IMR-90 (cell line): ENCODE results near the gene NANS. TPM values are rescaled to one million over a fixed set of nuclear protein-coding genes. Genes with fewer than 3 reads are reported as not detected.

ENCODE experiments used
- ATAC-seq: fragments of 200-7000 bp; cut with Tn5 transposase; 2 replicates; pipeline ENCODE4 v1.9.1; 2020; ENCODE audit warnings: low read depth, mild to moderate bottlenecking, moderate library complexity
- BruUV-seq: library from RNA; stranded (reverse); fragments of 400-500 nt; replicated peaks from 2 replicates; lab custom pipeline; 2021; lab: Mats Ljungman, UMichigan
- CTCF ChIA-PET: fragments of 300-600 bp; formaldehyde crosslinking; extraction: SDS; loops from one replicate; lab custom pipeline; 2021; ENCODE audit warnings: antibody characterized with exemption; lab: Yijun Ruan, JAX
- POLR2A ChIA-PET: fragments of 300-600 bp; sonication (Branson Sonifier 250); formaldehyde crosslinking; loops from one replicate; lab custom pipeline; 2022; ENCODE audit warnings: antibody characterized with exemption; ENCODE audit not compliant: unreplicated experiment; lab: Charles Lee
- DNase-seq: peaks from one replicate; pipeline ENCODE4 v3.0.0; 2013
- H2AFZ ChIP-seq: replicated peaks from 2 replicates; pipeline ENCODE3; 2013; ENCODE audit warnings: low read length, mild to moderate bottlenecking; ENCODE audit not compliant: poor library complexity
- H2AK5ac ChIP-seq: 2 replicates; pipeline ENCODE4 v1.6.1; 2013; ENCODE audit warnings: low read depth, low read length, inconsistent platforms
- H2AK9ac ChIP-seq: replicated peaks from 2 replicates; pipeline ENCODE3; 2013; ENCODE audit warnings: mild to moderate bottlenecking, low read depth, low read length, moderate library complexity; ENCODE audit not compliant: poor library complexity
- H2BK120ac ChIP-seq: 2 replicates; pipeline ENCODE4 v1.6.1; 2013; ENCODE audit warnings: low read depth, low read length, inconsistent platforms
- H2BK15ac ChIP-seq: 3 replicates; pipeline ENCODE4 v1.6.1; 2013; ENCODE audit warnings: low read depth, low read length, inconsistent platforms
- H2BK20ac ChIP-seq: 2 replicates; pipeline ENCODE4 v1.6.1; 2013; ENCODE audit warnings: low read depth, mild to moderate bottlenecking, inconsistent platforms, low read length, moderate library complexity
- H2BK5ac ChIP-seq: 2 replicates; pipeline ENCODE4 v1.6.1; 2013; ENCODE audit warnings: mild to moderate bottlenecking, low read depth, low read length, inconsistent platforms; ENCODE audit not compliant: poor library complexity, severe bottlenecking
- H3K14ac ChIP-seq: replicated peaks from 2 replicates; pipeline ENCODE4 v1.6.1; 2013; ENCODE audit warnings: low read depth, low read length, inconsistent platforms
- H3K18ac ChIP-seq: 2 replicates; pipeline ENCODE4 v1.6.1; 2013; ENCODE audit warnings: low read depth, low read length, control low read depth
- H3K23ac ChIP-seq: 2 replicates; pipeline ENCODE4 v1.6.1; 2013; ENCODE audit warnings: low read depth, low read length, inconsistent platforms
- H3K27ac ChIP-seq: 2 replicates; pipeline ENCODE4 v1.5.1; 2013; ENCODE audit warnings: mild to moderate bottlenecking, control low read depth, low read length; ENCODE audit not compliant: insufficient read depth
- H3K27me3 ChIP-seq: 2 replicates; pipeline ENCODE4 v1.6.1; 2013; ENCODE audit warnings: low read length; ENCODE audit not compliant: control insufficient read depth, insufficient read depth
- H3K36me3 ChIP-seq: 2 replicates; pipeline ENCODE4 v1.6.1; 2013; ENCODE audit warnings: low read length, mixed read lengths; ENCODE audit not compliant: control insufficient read depth, insufficient read depth
- H3K4ac ChIP-seq: 2 replicates; pipeline ENCODE4 v1.6.1; 2013; ENCODE audit warnings: low read depth, low read length, inconsistent platforms
- H3K4me1 ChIP-seq: 2 replicates; pipeline ENCODE4 v1.6.1; 2013; ENCODE audit warnings: low read length, mixed read lengths; ENCODE audit not compliant: control insufficient read depth, insufficient read depth
- H3K4me2 ChIP-seq: 2 replicates; pipeline ENCODE4 v1.6.1; 2013; ENCODE audit warnings: low read depth, mild to moderate bottlenecking, control low read depth, low read length, moderate library complexity
- H3K4me3 ChIP-seq: 2 replicates; pipeline ENCODE4 v1.5.1; 2013; ENCODE audit warnings: low read depth, mild to moderate bottlenecking, control low read depth, low read length, moderate library complexity; ENCODE audit not compliant: insufficient read depth
- H3K56ac ChIP-seq: 2 replicates; pipeline ENCODE4 v1.6.1; 2013; ENCODE audit warnings: low read length, inconsistent platforms; ENCODE audit not compliant: insufficient read depth; ENCODE audit errors: extremely low read depth
- H3K79me1 ChIP-seq, 2 experiments: 2 replicates each; pipeline ENCODE4 v1.6.1; 2013; ENCODE audit warnings: low read length in 2 of 2, inconsistent platforms in 1 of 2, low read depth in 1 of 2
- H3K9ac ChIP-seq: 2 replicates; pipeline ENCODE4 v1.6.1; 2013; ENCODE audit warnings: low read depth, low read length, control low read depth
- H3K9me1 ChIP-seq: 2 replicates; pipeline ENCODE4 v1.6.1; 2013; ENCODE audit warnings: low read length, inconsistent platforms; ENCODE audit not compliant: insufficient read depth
- H3K9me3 ChIP-seq: 2 replicates; pipeline ENCODE4 v1.6.1; 2013; ENCODE audit warnings: low read length; ENCODE audit not compliant: control insufficient read depth, insufficient read depth
- H4K20me1 ChIP-seq: 2 replicates; pipeline ENCODE4 v1.6.1; 2013; ENCODE audit warnings: low read length, inconsistent platforms; ENCODE audit not compliant: insufficient read depth
- H4K5ac ChIP-seq: 2 replicates; pipeline ENCODE4 v1.6.1; 2013; ENCODE audit warnings: mild to moderate bottlenecking, low read depth, low read length, control low read depth
- H4K8ac ChIP-seq, 2 experiments: 2 replicates each; pipeline ENCODE4 v1.6.1; 2013; ENCODE audit warnings: low read depth in 2 of 2, low read length in 2 of 2, control low read depth in 1 of 2, inconsistent platforms in 1 of 2
- H4K91ac ChIP-seq: 2 replicates; pipeline ENCODE4 v1.6.1; 2013; ENCODE audit warnings: low read depth, low read length, inconsistent platforms; ENCODE audit not compliant: insufficient read depth
- CEBPB ChIP-seq: IDR thresholded peaks from 2 replicates; pipeline ENCODE4 v1.6.1; 2012; ENCODE audit warnings: low read depth, low read length, improper control_type of control experiment
- WGBS, 2 experiments: methylation state at CpG; one replicate each; pipeline versions ENCODE4 v1.1.5 to v1.1.7; 2013; ENCODE audit warnings: missing lambda C conversion rate in 2 of 2; ENCODE audit not compliant: insufficient read length in 1 of 2; ENCODE audit errors: extremely low coverage in 2 of 2; 5-methylcytosine and 5-hydroxymethylcytosine counted together
- dilution Hi-C: fragments of 300-500 bp; cut with HindIII; formaldehyde crosslinking; loops from one replicate; pipeline ENCODE4 v1.14.3; 2018; ENCODE audit warnings: low sequenced_read_pairs; ENCODE audit not compliant: unreplicated experiment
- in situ Hi-C: fragments of 300-500 bp; cut with MboI; formaldehyde crosslinking; loops from 3 replicates; pipeline ENCODE4 v1.14.3; 2019; ENCODE audit warnings: low sequenced_read_pairs, inconsistent platforms, mixed read lengths
- intact Hi-C: fragments of 100-400 bp; cut with micrococcal nuclease; formaldehyde crosslinking; loops from 2 replicates; pipeline ENCODE4 v1.10.0; 2022
- polyA plus RNA-seq, 3 experiments: library from polyadenylated mRNA; depleted of rRNA; stranded (reverse); fragments of >200 nt; gene quantifications; 2 replicates each; pipeline ENCODE4 v1.2.3, GENCODE V29; 2012; ENCODE audit warnings: low replicate concordance in 1 of 3
- total RNA-seq: library from RNA; depleted of rRNA; stranded (reverse); fragments of >200 nt; gene quantifications from 2 replicates; pipeline ENCODE4 v1.2.3, GENCODE V29; 2012
- TF ChIP-seq, protein P1 (sequence below): conservative IDR thresholded peaks from 2 replicates; pipeline ENCODE4 v1.5.1; 2012; ENCODE audit warnings: mild to moderate bottlenecking, low read depth, low read length, improper control_type of control experiment

The NANS gene
- total and polyA plus RNA-seq, 2 of the 4 experiments (the other 2 are of a cell fraction), result 210 to 306 TPM

DNA sequence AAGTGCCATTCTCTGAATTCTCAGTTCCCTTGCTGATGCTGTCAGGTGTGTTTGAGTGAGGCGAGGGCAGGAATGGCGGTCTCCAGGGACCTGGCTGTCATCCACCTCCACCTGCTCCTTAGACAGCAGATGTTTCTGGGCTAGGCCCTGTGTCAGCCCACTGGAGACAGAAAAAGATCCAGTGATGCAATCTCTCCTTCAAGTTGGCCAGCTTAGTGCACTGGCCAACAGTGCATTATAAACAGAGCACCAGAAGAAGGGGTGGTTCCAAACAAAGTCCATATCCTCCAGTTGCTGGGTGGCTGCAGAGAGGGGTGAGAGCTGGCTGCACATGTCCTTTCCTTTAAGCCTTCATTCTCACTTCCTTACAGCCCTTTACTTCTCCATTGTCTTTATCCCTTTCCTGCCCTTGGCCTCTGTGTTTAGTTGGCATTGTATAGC, 26.5 kb downstream of the NANS start:
- ChIA-PET CTCF (interaction anchor here (0.6 kb wide), 1 partner anchor 692 kb away, joined by 3 read pairs; no protein-coding TSS in a partner anchor), POLR2A (no interaction called here)
- Histone ChIP-seq H3K79me1 (peaks cover 12 to 20% of the 10 kb centered on the region in 2 experiments; a peak in 3 of 4 replicates), H2BK15ac (no peak overlapping the region), H2AK9ac (no peak overlapping the region), H3K4me2 (no peak overlapping the region), H3K4me3 (no peak overlapping the region), H3K14ac (no peak overlapping the region), H2AK5ac (no peak overlapping the region), H4K5ac (no peak overlapping the region), H3K27ac (no peak overlapping the region), H3K9ac (no peak overlapping the region), H2BK5ac (no peak overlapping the region), H3K4ac (0 out of 2 replicates have a peak overlapping the region, but pooled peaks have one; percentile 26), H2BK120ac (no peak overlapping the region), H4K20me1 (0 out of 2 replicates have a peak, but pooled peaks cover 5% of the 10 kb centered on the region), H3K27me3 (no peaks in the 10 kb centered on the region), H2BK20ac (0 out of 2 replicates have a peak overlapping the region, but pooled peaks have one; percentile 20), H3K36me3 (peaks cover 27% of the 10 kb centered on the region), H3K23ac (no peak overlapping the region), H3K4me1 (peaks cover 18% of the 10 kb centered on the region), H3K9me1 (peaks cover 11% of the 10 kb centered on the region), H4K91ac (peak overlapping the region; percentile 33; the same call in 1 of the 2 replicates), H4K8ac (no peak overlapping the region; a peak in 1 of 4 replicates), H3K18ac (no peak overlapping the region), H3K56ac (no peak overlapping the region), H3K9me3 (no peaks in the 10 kb centered on the region), H2AFZ (no peak overlapping the region)
- DNase-seq, result peak; percentile 46
- dilution Hi-C loops, result no loop called here
- no TSS peak for BruUV-seq
- intact Hi-C loops, result no loop called here
- TF ChIP-seq CEBPB, result peak; percentile 77
- TF ChIP-seq, protein P1, sequence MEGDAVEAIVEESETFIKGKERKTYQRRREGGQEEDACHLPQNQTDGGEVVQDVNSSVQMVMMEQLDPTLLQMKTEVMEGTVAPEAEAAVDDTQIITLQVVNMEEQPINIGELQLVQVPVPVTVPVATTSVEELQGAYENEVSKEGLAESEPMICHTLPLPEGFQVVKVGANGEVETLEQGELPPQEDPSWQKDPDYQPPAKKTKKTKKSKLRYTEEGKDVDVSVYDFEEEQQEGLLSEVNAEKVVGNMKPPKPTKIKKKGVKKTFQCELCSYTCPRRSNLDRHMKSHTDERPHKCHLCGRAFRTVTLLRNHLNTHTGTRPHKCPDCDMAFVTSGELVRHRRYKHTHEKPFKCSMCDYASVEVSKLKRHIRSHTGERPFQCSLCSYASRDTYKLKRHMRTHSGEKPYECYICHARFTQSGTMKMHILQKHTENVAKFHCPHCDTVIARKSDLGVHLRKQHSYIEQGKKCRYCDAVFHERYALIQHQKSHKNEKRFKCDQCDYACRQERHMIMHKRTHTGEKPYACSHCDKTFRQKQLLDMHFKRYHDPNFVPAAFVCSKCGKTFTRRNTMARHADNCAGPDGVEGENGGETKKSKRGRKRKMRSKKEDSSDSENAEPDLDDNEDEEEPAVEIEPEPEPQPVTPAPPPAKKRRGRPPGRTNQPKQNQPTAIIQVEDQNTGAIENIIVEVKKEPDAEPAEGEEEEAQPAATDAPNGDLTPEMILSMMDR, result no peak
- WGBS, 2 experiments, result no CpG with 5 or more reads among the region's 2 CpGs
- ATAC-seq, result peak; percentile 54
- in situ Hi-C loops, result no loop called here
